ENCODE results near the gene PNKD.

DNA sequence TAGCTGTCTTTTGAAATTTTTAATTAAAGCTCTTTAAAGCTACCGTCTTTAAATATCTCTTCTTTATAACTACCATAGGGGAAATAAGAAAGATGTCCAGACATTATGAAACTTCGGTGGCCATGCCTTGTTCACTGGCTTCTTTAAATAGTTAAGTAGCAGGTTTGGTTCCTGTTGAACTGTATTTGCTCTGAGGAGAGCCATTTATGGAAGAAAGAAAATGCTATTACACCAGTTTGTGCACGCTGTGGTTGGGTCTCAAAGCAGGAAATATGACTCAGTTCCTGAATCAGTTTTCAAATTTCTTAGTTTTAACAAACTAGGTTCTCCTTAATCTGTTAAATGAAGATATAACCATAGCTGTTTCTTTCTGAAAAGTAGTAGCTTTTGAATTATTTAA, 41.1 kb upstream of the PNKD start:
- TF ChIP-seq ZSCAN20 (CRISPR knock-in tag; IDR thresholded peaks at IDR 0.05) (no peak), MAFK (IDR thresholded peaks at IDR 0.05; ENCODE audit: partially characterized antibody) (no peak), SREBF2 (IDR thresholded peaks at IDR 0.05) (no peak)
